IMR-90 (cell line): ENCODE results near the gene ATPAF1. TPM values are rescaled to one million over a fixed set of nuclear protein-coding genes. Genes with fewer than 3 reads are reported as not detected.

ENCODE experiments used
- ATAC-seq: fragments of 200-7000 bp; cut with Tn5 transposase; 2 replicates; pipeline ENCODE4 v1.9.1; 2020; ENCODE audit warnings: low read depth, mild to moderate bottlenecking, moderate library complexity
- BruUV-seq: library from RNA; stranded (reverse); fragments of 400-500 nt; replicated peaks from 2 replicates; lab custom pipeline; 2021; lab: Mats Ljungman, UMichigan
- CTCF ChIA-PET: fragments of 300-600 bp; formaldehyde crosslinking; extraction: SDS; loops from one replicate; lab custom pipeline; 2021; ENCODE audit warnings: antibody characterized with exemption; lab: Yijun Ruan, JAX
- POLR2A ChIA-PET: fragments of 300-600 bp; sonication (Branson Sonifier 250); formaldehyde crosslinking; loops from one replicate; lab custom pipeline; 2022; ENCODE audit warnings: antibody characterized with exemption; ENCODE audit not compliant: unreplicated experiment; lab: Charles Lee
- DNase-seq: peaks from one replicate; pipeline ENCODE4 v3.0.0; 2013
- H2AFZ ChIP-seq: replicated peaks from 2 replicates; pipeline ENCODE3; 2013; ENCODE audit warnings: low read length, mild to moderate bottlenecking; ENCODE audit not compliant: poor library complexity
- H2AK5ac ChIP-seq: 2 replicates; pipeline ENCODE4 v1.6.1; 2013; ENCODE audit warnings: low read depth, low read length, inconsistent platforms
- H2AK9ac ChIP-seq: replicated peaks from 2 replicates; pipeline ENCODE3; 2013; ENCODE audit warnings: mild to moderate bottlenecking, low read depth, low read length, moderate library complexity; ENCODE audit not compliant: poor library complexity
- H2BK120ac ChIP-seq: 2 replicates; pipeline ENCODE4 v1.6.1; 2013; ENCODE audit warnings: low read depth, low read length, inconsistent platforms
- H2BK15ac ChIP-seq: 3 replicates; pipeline ENCODE4 v1.6.1; 2013; ENCODE audit warnings: low read depth, low read length, inconsistent platforms
- H2BK20ac ChIP-seq: 2 replicates; pipeline ENCODE4 v1.6.1; 2013; ENCODE audit warnings: low read depth, mild to moderate bottlenecking, inconsistent platforms, low read length, moderate library complexity
- H2BK5ac ChIP-seq: 2 replicates; pipeline ENCODE4 v1.6.1; 2013; ENCODE audit warnings: mild to moderate bottlenecking, low read depth, low read length, inconsistent platforms; ENCODE audit not compliant: poor library complexity, severe bottlenecking
- H3K14ac ChIP-seq: replicated peaks from 2 replicates; pipeline ENCODE4 v1.6.1; 2013; ENCODE audit warnings: low read depth, low read length, inconsistent platforms
- H3K18ac ChIP-seq: 2 replicates; pipeline ENCODE4 v1.6.1; 2013; ENCODE audit warnings: low read depth, low read length, control low read depth
- H3K23ac ChIP-seq: 2 replicates; pipeline ENCODE4 v1.6.1; 2013; ENCODE audit warnings: low read depth, low read length, inconsistent platforms
- H3K27ac ChIP-seq: 2 replicates; pipeline ENCODE4 v1.5.1; 2013; ENCODE audit warnings: mild to moderate bottlenecking, control low read depth, low read length; ENCODE audit not compliant: insufficient read depth
- H3K27me3 ChIP-seq: 2 replicates; pipeline ENCODE4 v1.6.1; 2013; ENCODE audit warnings: low read length; ENCODE audit not compliant: control insufficient read depth, insufficient read depth
- H3K36me3 ChIP-seq: 2 replicates; pipeline ENCODE4 v1.6.1; 2013; ENCODE audit warnings: low read length, mixed read lengths; ENCODE audit not compliant: control insufficient read depth, insufficient read depth
- H3K4ac ChIP-seq: 2 replicates; pipeline ENCODE4 v1.6.1; 2013; ENCODE audit warnings: low read depth, low read length, inconsistent platforms
- H3K4me1 ChIP-seq: 2 replicates; pipeline ENCODE4 v1.6.1; 2013; ENCODE audit warnings: low read length, mixed read lengths; ENCODE audit not compliant: control insufficient read depth, insufficient read depth
- H3K4me2 ChIP-seq: 2 replicates; pipeline ENCODE4 v1.6.1; 2013; ENCODE audit warnings: low read depth, mild to moderate bottlenecking, control low read depth, low read length, moderate library complexity
- H3K4me3 ChIP-seq: 2 replicates; pipeline ENCODE4 v1.5.1; 2013; ENCODE audit warnings: low read depth, mild to moderate bottlenecking, control low read depth, low read length, moderate library complexity; ENCODE audit not compliant: insufficient read depth
- H3K56ac ChIP-seq: 2 replicates; pipeline ENCODE4 v1.6.1; 2013; ENCODE audit warnings: low read length, inconsistent platforms; ENCODE audit not compliant: insufficient read depth; ENCODE audit errors: extremely low read depth
- H3K79me1 ChIP-seq, 2 experiments: 2 replicates each; pipeline ENCODE4 v1.6.1; 2013; ENCODE audit warnings: low read length in 2 of 2, inconsistent platforms in 1 of 2, low read depth in 1 of 2
- H3K9ac ChIP-seq: 2 replicates; pipeline ENCODE4 v1.6.1; 2013; ENCODE audit warnings: low read depth, low read length, control low read depth
- H3K9me1 ChIP-seq: 2 replicates; pipeline ENCODE4 v1.6.1; 2013; ENCODE audit warnings: low read length, inconsistent platforms; ENCODE audit not compliant: insufficient read depth
- H3K9me3 ChIP-seq: 2 replicates; pipeline ENCODE4 v1.6.1; 2013; ENCODE audit warnings: low read length; ENCODE audit not compliant: control insufficient read depth, insufficient read depth
- H4K20me1 ChIP-seq: 2 replicates; pipeline ENCODE4 v1.6.1; 2013; ENCODE audit warnings: low read length, inconsistent platforms; ENCODE audit not compliant: insufficient read depth
- H4K5ac ChIP-seq: 2 replicates; pipeline ENCODE4 v1.6.1; 2013; ENCODE audit warnings: mild to moderate bottlenecking, low read depth, low read length, control low read depth
- H4K8ac ChIP-seq, 2 experiments: 2 replicates each; pipeline ENCODE4 v1.6.1; 2013; ENCODE audit warnings: low read depth in 2 of 2, low read length in 2 of 2, control low read depth in 1 of 2, inconsistent platforms in 1 of 2
- H4K91ac ChIP-seq: 2 replicates; pipeline ENCODE4 v1.6.1; 2013; ENCODE audit warnings: low read depth, low read length, inconsistent platforms; ENCODE audit not compliant: insufficient read depth
- BHLHE40 ChIP-seq: fragments of 150-350 bp; IDR thresholded peaks from 2 replicates; pipeline ENCODE4 v1.6.1; 2016; ENCODE audit warnings: mild to moderate bottlenecking, low read depth, low read length
- CHD1 ChIP-seq: IDR thresholded peaks from 2 replicates; pipeline ENCODE4 v1.6.1; 2012; ENCODE audit warnings: low read depth, low read length, improper control_type of control experiment
- FOS ChIP-seq: fragments of 150-350 bp; IDR thresholded peaks from 2 replicates; pipeline ENCODE4 v1.6.1; 2016; ENCODE audit warnings: low read depth, low read length
- MAFK ChIP-seq: IDR thresholded peaks from 2 replicates; pipeline ENCODE4 v1.6.1; 2012; ENCODE audit warnings: low read depth, low read length, improper control_type of control experiment
- MAZ ChIP-seq: IDR thresholded peaks from 2 replicates; pipeline ENCODE4 v1.6.1; 2012; ENCODE audit warnings: low read depth, mild to moderate bottlenecking, low read length, improper control_type of control experiment, moderate library complexity, borderline replicate concordance
- MXI1 ChIP-seq: IDR thresholded peaks from 2 replicates; pipeline ENCODE4 v1.6.1; 2012; ENCODE audit warnings: low read depth, mild to moderate bottlenecking, low read length, moderate library complexity, borderline replicate concordance
- NFE2L2 ChIP-seq: fragments of 150-350 bp; IDR thresholded peaks from 2 replicates; pipeline ENCODE4 v1.6.1; 2016; ENCODE audit warnings: low read depth, mild to moderate bottlenecking, low read length
- POLR2A ChIP-seq: IDR thresholded peaks from 2 replicates; pipeline ENCODE4 v1.6.1; 2012; ENCODE audit warnings: mild to moderate bottlenecking, low read depth, low read length
- RAD21 ChIP-seq: IDR thresholded peaks from 2 replicates; pipeline ENCODE4 v1.6.1; 2012; ENCODE audit warnings: low read length, improper control_type of control experiment
- RCOR1 ChIP-seq: IDR thresholded peaks from 2 replicates; pipeline ENCODE4 v1.6.1; 2012; ENCODE audit warnings: mild to moderate bottlenecking, low read length, improper control_type of control experiment; ENCODE audit not compliant: insufficient replicate concordance
- WGBS, 2 experiments: methylation state at CpG; one replicate each; pipeline versions ENCODE4 v1.1.5 to v1.1.7; 2013; ENCODE audit warnings: missing lambda C conversion rate in 2 of 2; ENCODE audit not compliant: insufficient read length in 1 of 2; ENCODE audit errors: extremely low coverage in 2 of 2; 5-methylcytosine and 5-hydroxymethylcytosine counted together
- dilution Hi-C: fragments of 300-500 bp; cut with HindIII; formaldehyde crosslinking; loops from one replicate; pipeline ENCODE4 v1.14.3; 2018; ENCODE audit warnings: low sequenced_read_pairs; ENCODE audit not compliant: unreplicated experiment
- in situ Hi-C: fragments of 300-500 bp; cut with MboI; formaldehyde crosslinking; loops from 3 replicates; pipeline ENCODE4 v1.14.3; 2019; ENCODE audit warnings: low sequenced_read_pairs, inconsistent platforms, mixed read lengths
- intact Hi-C: fragments of 100-400 bp; cut with micrococcal nuclease; formaldehyde crosslinking; loops from 2 replicates; pipeline ENCODE4 v1.10.0; 2022
- polyA plus RNA-seq, 3 experiments: library from polyadenylated mRNA; depleted of rRNA; stranded (reverse); fragments of >200 nt; gene quantifications; 2 replicates each; pipeline ENCODE4 v1.2.3, GENCODE V29; 2012; ENCODE audit warnings: low replicate concordance in 1 of 3
- total RNA-seq: library from RNA; depleted of rRNA; stranded (reverse); fragments of >200 nt; gene quantifications from 2 replicates; pipeline ENCODE4 v1.2.3, GENCODE V29; 2012

The ATPAF1 gene
- total and polyA plus RNA-seq, 2 of the 4 experiments (the other 2 are of a cell fraction): 55.5 to 80.3 TPM

- H3K4me1 ChIP-seq: peaks cover 3% of the 10 kb centered on the region; the same call in 1 of the 2 replicates
- no peak overlapping the region for H2AFZ ChIP-seq
- no TSS peak for BruUV-seq
- H4K91ac ChIP-seq: no peak overlapping the region
- H3K23ac ChIP-seq: no peak overlapping the region; the same call in 1 of the 2 replicates
- no peaks in the 10 kb centered on the region for H3K27me3 ChIP-seq
- 75% methylated on average over 1 of the region's 1 CpG; no CpG with 5 or more reads in 1 of the 2 experiments for WGBS, 2 experiments
- no peak overlapping the region for H4K5ac ChIP-seq
- CTCF ChIA-PET: no interaction called here
- H3K9me1 ChIP-seq: no peaks in the 10 kb centered on the region
- dilution Hi-C loops (no loop called here), in situ Hi-C loops (no loop called here), intact Hi-C loops (no loop called here)
- no peak overlapping the region for H3K18ac ChIP-seq
- no peak for DNase-seq
- no peak overlapping the region for H2AK5ac ChIP-seq
- no peak overlapping the region for H2BK20ac ChIP-seq
- no peak overlapping the region for H3K4ac ChIP-seq
- no peak overlapping the region for H2BK5ac ChIP-seq
- ATAC-seq: peak; percentile 32; the same call in 1 of the 2 replicates
- H4K8ac ChIP-seq: no peak overlapping the region
- H3K79me1 ChIP-seq: no peaks in the 10 kb centered on the region
- peak overlapping the region; percentile 62 for H3K4me2 ChIP-seq
- no peak overlapping the region for H3K27ac ChIP-seq
- H4K20me1 ChIP-seq: no peaks in the 10 kb centered on the region
- no peak overlapping the region for H2BK15ac ChIP-seq
- POLR2A ChIA-PET: no interaction called here
- no peak overlapping the region for H2AK9ac ChIP-seq
- no peak overlapping the region for H3K9ac ChIP-seq
- no peak overlapping the region for H3K56ac ChIP-seq
- no peak overlapping the region for H2BK120ac ChIP-seq
- H3K4me3 ChIP-seq: no peak overlapping the region
- TF ChIP-seq FOS (no peak), POLR2A (no peak), RCOR1 (no peak), CHD1 (no peak), MAZ (no peak), NFE2L2 (no peak), RAD21 (no peak), MAFK (no peak; the same call in 1 of the 2 replicates), MXI1 (no peak), BHLHE40 (no peak)
- 0 out of 2 replicates have a peak, but pooled peaks cover 2% of the 10 kb centered on the region for H3K9me3 ChIP-seq
- peaks cover 18% of the 10 kb centered on the region; the same call in 1 of the 2 replicates for H3K36me3 ChIP-seq
- H3K14ac ChIP-seq: no peak overlapping the region
These were observed 14.2 kb downstream of the ATPAF1 start for GRCh38 chr1:46654012-46654411.
